HepG2 (cell line): ENCODE measurements around the gene OR2C1. TPM values are rescaled to one million over a fixed set of nuclear protein-coding genes. Genes with fewer than 3 reads are reported as not detected.

ENCODE experiments used
- ELF1 ChIP-seq: sonication (generic); formaldehyde crosslinking; IDR thresholded peaks from 2 replicates; pipeline ENCODE4 v1.4.0; 2020; ENCODE audit warnings: missing genetic modification reagents
- FOXA1 ChIP-seq, 2 experiments: fragments of 450-650 bp in 1 of 2; sonication (generic) in 1 of 2; formaldehyde crosslinking in 1 of 2; IDR thresholded peaks; 2 replicates each; pipeline versions ENCODE4 v1.4.0 to v1.6.1; 2016 to 2020; ENCODE audit warnings: missing genetic modification reagents in 1 of 2
- GLI4 ChIP-seq: sonication (generic); formaldehyde crosslinking; IDR thresholded peaks from 2 replicates; pipeline ENCODE4 v1.5.1; 2020; ENCODE audit warnings: missing genetic modification reagents, mild to moderate bottlenecking, moderate library complexity, borderline replicate concordance
- GTF3A ChIP-seq: sonication (generic); formaldehyde crosslinking; conservative IDR thresholded peaks from 2 replicates; pipeline ENCODE4 v1.4.0; 2020; ENCODE audit warnings: mild to moderate bottlenecking, missing genetic modification reagents
- KMT2B ChIP-seq: IDR thresholded peaks from 2 replicates; pipeline ENCODE4 v1.6.1; 2016; ENCODE audit warnings: missing genetic modification reagents, missing compliant biosample characterization
- NR1H2 ChIP-seq: sonication (generic); formaldehyde crosslinking; IDR thresholded peaks from 2 replicates; pipeline ENCODE4 v1.8.1; 2022; ENCODE audit warnings: low read depth, missing genetic modification reagents, borderline replicate concordance
- NR2F6 ChIP-seq, 2 experiments: IDR thresholded peaks; 2 replicates each; pipeline ENCODE4 v1.6.1; 2016; ENCODE audit warnings: antibody characterized with exemption in 1 of 2, mild to moderate bottlenecking in 1 of 2
- PLRG1 ChIP-seq: fragments of 450-650 bp; conservative IDR thresholded peaks from 2 replicates; pipeline ENCODE4 v1.6.1; 2016
- SIX1 ChIP-seq: sonication (generic); formaldehyde crosslinking; IDR thresholded peaks from 2 replicates; pipeline ENCODE4 v1.4.0; 2020; ENCODE audit warnings: missing genetic modification reagents, borderline replicate concordance
- SP140L ChIP-seq: sonication (generic); formaldehyde crosslinking; IDR thresholded peaks from 2 replicates; pipeline ENCODE4 v1.4.0; 2020; ENCODE audit warnings: missing genetic modification reagents, borderline replicate concordance
- STAT5B ChIP-seq: sonication (generic); formaldehyde crosslinking; IDR thresholded peaks from 2 replicates; pipeline ENCODE4 v1.4.0; 2020; ENCODE audit warnings: missing genetic modification reagents
- ZFYVE20 ChIP-seq: sonication (generic); formaldehyde crosslinking; IDR thresholded peaks from 2 replicates; pipeline ENCODE4 v1.8.0; 2023; ENCODE audit warnings: low read depth, mild to moderate bottlenecking, moderate library complexity, missing genetic modification reagents, borderline replicate concordance
- ZNF234 ChIP-seq: sonication (generic); formaldehyde crosslinking; conservative IDR thresholded peaks from 2 replicates; pipeline ENCODE4 v1.5.1; 2020; ENCODE audit warnings: mild to moderate bottlenecking, missing genetic modification reagents
- ZNF563 ChIP-seq: sonication (generic); formaldehyde crosslinking; IDR thresholded peaks from 2 replicates; pipeline ENCODE4 v1.8.0; 2022; ENCODE audit warnings: mild to moderate bottlenecking, moderate library complexity, missing genetic modification reagents
- ZNF737 ChIP-seq: sonication (generic); formaldehyde crosslinking; IDR thresholded peaks from 2 replicates; pipeline ENCODE4 v1.5.0; 2020; ENCODE audit warnings: missing genetic modification reagents, mild to moderate bottlenecking, borderline replicate concordance
- ZNF850 ChIP-seq: sonication (generic); formaldehyde crosslinking; conservative IDR thresholded peaks from 2 replicates; pipeline ENCODE4 v1.9.0; 2021; ENCODE audit warnings: mild to moderate bottlenecking, missing genetic modification reagents
- polyA plus RNA-seq, 8 experiments: library from polyadenylated mRNA; depleted of rRNA in 3 of 8; stranded (reverse) in 7 of 8; unstranded in 1 of 8; fragments of >200 nt; fragmentation: Illumina TruSeq in 4 of 8; extraction: Trizol in 4 of 8; gene quantifications; 2 replicates each; pipeline versions ENCODE4 v1.2.1 to v1.2.3, GENCODE V29; 2011 to 2016; ENCODE audit warnings: low read depth in 4 of 8, missing spikeins in 1 of 8, mixed read lengths in 1 of 8; ENCODE audit not compliant: insufficient read depth in 1 of 8
- total RNA-seq, 5 experiments: library from RNA; depleted of rRNA; stranded (reverse); fragments of >200 nt; fragmentation: Illumina TruSeq; extraction: Trizol; gene quantifications; 2 replicates each; pipeline ENCODE4 v1.2.3, GENCODE V29; 2016; ENCODE audit warnings: low read depth in 1 of 5
- TF ChIP-seq, protein P1 (sequence below): IDR thresholded peaks from 2 replicates; pipeline ENCODE4 v1.6.1; 2016; ENCODE audit warnings: missing genetic modification reagents, missing compliant biosample characterization
- TF ChIP-seq, protein P2 (sequence below): sonication (generic); formaldehyde crosslinking; IDR thresholded peaks from 2 replicates; pipeline ENCODE4 v1.4.0; 2020; ENCODE audit warnings: missing genetic modification reagents, borderline replicate concordance
- TF ChIP-seq, protein P3 (sequence below): sonication (generic); formaldehyde crosslinking; IDR thresholded peaks from 2 replicates; pipeline ENCODE4 v1.8.1; 2022; ENCODE audit warnings: low read depth, mild to moderate bottlenecking, missing genetic modification reagents
- TF ChIP-seq, protein P4 (sequence below): sonication (generic); formaldehyde crosslinking; IDR thresholded peaks from 2 replicates; pipeline ENCODE4 v1.5.0; 2020; ENCODE audit warnings: missing genetic modification reagents
- TF ChIP-seq, protein P5 (sequence below): IDR thresholded peaks from 2 replicates; pipeline ENCODE4 v1.6.1; 2016

Gene OR2C1
- total and polyA plus RNA-seq, 2 of the 13 experiments (the other 11 are each of a cell fraction or from before 2014, with no cell fraction given), result not detected

DNA sequence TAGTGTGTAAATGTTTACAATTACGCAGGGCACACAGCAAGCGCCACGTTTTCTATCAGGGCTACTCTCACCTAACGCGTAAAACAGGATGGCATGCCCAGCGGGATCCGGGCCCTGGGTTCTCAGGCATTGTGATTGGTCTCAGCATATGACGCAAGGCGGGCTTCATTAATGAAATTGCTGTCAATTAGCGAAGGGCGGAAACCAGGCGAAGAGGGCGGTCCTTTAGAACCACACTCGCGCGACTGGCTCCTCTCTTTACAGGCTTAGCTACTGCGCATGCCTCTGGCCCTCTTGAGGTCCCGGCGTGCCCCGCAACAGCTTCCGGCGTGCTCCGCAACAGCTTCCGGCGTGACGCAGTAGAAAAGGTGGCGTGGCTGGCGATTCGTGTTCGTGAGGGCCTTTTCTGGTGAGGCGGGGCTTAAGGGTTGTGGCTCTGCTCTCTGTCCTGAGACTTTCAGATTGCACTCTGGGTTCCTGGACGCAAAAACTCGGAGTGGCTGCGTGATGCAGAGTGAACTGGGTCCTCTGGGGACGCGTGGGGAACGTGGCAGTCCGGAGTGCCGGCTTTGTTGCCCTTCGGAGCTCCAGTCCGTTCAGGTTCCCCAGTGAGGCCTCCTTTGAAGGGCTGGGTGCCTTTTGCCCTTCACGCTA, 9.2 kb downstream of the OR2C1 start (continued):
- TF ChIP-seq ZNF850 (0 out of 2 replicates have a peak, but pooled peaks have one; percentile 47), NR1H2 (CRISPR knock-in tag) (no peak), ZNF234 (CRISPR knock-in tag) (no peak), ELF1 (CRISPR knock-in tag) (peak; percentile 59), PLRG1 (no peak), GLI4 (no peak), SIX1 (CRISPR knock-in tag) (no peak), STAT5B (CRISPR knock-in tag) (no peak), NR2F6 (IDR thresholded peaks at IDR 0.05) (no peak), NR2F6 (CRISPR knock-in tag; IDR thresholded peaks at IDR 0.05) (no peak), ZNF563 (CRISPR knock-in tag) (no peak), KMT2B (no peak), FOXA1 (IDR thresholded peaks at IDR 0.05) (no peak), FOXA1 (CRISPR knock-in tag; IDR thresholded peaks at IDR 0.05) (no peak), ZNF737 (CRISPR knock-in tag) (no peak), ZFYVE20 (no peak), SP140L (CRISPR knock-in tag) (no peak), GTF3A (CRISPR knock-in tag) (no peak)
- TF ChIP-seq, protein P1, sequence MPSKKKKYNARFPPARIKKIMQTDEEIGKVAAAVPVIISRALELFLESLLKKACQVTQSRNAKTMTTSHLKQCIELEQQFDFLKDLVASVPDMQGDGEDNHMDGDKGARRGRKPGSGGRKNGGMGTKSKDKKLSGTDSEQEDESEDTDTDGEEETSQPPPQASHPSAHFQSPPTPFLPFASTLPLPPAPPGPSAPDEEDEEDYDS (CRISPR knock-in tag), result peak; percentile 81
- TF ChIP-seq, protein P2, sequence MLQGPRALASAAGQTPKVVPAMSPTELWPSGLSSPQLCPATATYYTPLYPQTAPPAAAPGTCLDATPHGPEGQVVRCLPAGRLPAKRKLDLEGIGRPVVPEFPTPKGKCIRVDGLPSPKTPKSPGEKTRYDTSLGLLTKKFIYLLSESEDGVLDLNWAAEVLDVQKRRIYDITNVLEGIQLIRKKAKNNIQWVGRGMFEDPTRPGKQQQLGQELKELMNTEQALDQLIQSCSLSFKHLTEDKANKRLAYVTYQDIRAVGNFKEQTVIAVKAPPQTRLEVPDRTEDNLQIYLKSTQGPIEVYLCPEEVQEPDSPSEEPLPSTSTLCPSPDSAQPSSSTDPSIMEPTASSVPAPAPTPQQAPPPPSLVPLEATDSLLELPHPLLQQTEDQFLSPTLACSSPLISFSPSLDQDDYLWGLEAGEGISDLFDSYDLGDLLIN (CRISPR knock-in tag), result no peak
- TF ChIP-seq, protein P3, sequence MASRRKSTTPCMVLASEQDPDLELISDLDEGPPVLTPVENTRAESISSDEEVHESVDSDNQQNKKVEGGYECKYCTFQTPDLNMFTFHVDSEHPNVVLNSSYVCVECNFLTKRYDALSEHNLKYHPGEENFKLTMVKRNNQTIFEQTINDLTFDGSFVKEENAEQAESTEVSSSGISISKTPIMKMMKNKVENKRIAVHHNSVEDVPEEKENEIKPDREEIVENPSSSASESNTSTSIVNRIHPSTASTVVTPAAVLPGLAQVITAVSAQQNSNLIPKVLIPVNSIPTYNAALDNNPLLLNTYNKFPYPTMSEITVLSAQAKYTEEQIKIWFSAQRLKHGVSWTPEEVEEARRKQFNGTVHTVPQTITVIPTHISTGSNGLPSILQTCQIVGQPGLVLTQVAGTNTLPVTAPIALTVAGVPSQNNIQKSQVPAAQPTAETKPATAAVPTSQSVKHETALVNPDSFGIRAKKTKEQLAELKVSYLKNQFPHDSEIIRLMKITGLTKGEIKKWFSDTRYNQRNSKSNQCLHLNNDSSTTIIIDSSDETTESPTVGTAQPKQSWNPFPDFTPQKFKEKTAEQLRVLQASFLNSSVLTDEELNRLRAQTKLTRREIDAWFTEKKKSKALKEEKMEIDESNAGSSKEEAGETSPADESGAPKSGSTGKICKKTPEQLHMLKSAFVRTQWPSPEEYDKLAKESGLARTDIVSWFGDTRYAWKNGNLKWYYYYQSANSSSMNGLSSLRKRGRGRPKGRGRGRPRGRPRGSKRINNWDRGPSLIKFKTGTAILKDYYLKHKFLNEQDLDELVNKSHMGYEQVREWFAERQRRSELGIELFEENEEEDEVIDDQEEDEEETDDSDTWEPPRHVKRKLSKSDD (CRISPR knock-in tag), result no peak
- TF ChIP-seq, protein P4, sequence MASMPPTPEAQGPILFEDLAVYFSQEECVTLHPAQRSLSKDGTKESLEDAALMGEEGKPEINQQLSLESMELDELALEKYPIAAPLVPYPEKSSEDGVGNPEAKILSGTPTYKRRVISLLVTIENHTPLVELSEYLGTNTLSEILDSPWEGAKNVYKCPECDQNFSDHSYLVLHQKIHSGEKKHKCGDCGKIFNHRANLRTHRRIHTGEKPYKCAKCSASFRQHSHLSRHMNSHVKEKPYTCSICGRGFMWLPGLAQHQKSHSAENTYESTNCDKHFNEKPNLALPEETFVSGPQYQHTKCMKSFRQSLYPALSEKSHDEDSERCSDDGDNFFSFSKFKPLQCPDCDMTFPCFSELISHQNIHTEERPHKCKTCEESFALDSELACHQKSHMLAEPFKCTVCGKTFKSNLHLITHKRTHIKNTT (CRISPR knock-in tag), result no peak
- TF ChIP-seq, protein P5, sequence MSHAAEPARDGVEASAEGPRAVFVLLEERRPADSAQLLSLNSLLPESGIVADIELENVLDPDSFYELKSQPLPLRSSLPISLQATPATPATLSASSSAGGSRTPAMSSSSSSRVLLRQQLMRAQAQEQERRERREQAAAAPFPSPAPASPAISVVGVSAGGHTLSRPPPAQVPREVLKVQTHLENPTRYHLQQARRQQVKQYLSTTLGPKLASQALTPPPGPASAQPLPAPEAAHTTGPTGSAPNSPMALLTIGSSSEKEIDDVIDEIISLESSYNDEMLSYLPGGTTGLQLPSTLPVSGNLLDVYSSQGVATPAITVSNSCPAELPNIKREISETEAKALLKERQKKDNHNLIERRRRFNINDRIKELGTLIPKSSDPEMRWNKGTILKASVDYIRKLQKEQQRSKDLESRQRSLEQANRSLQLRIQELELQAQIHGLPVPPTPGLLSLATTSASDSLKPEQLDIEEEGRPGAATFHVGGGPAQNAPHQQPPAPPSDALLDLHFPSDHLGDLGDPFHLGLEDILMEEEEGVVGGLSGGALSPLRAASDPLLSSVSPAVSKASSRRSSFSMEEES, result 0 out of 2 replicates have a peak, but pooled peaks have one; percentile 39
